Fibroblast of peridontal ligament (primary cell): ENCODE measurements around the gene HOXA9.

Source experiments
- DNase-seq: peaks from one replicate; pipeline ENCODE4 v3.0.0-alpha.2; 2010; ENCODE audit errors: extremely low read depth

HOXA9 gene

GRCh38 chr7:27112955-27113949 lies 52.1 kb downstream of the HOXA9 start:
- DNase-seq = no peak
